A549 (cell line): ENCODE results near the gene TSPYL1. TPM values are rescaled to one million over a fixed set of nuclear protein-coding genes. Genes with fewer than 3 reads are reported as not detected.
A peak's percentile ranks its signal among the peaks of the same experiment; 100 is the strongest.
"Not testable (repeated sequence)": the region's sequence is repeated elsewhere in the genome, so short reads cannot be mapped to it uniquely, and the experiment has no call there.

Experiments used
- ATAC-seq, 2 experiments: fragments of 200-7000 bp in 1 of 2; fragments of >200 bp in 1 of 2; cut with Nextera tagmentation in 1 of 2; cut with Tn5 transposase in 1 of 2; 3 replicates each; pipeline versions ENCODE4 v1.8.0 to v1.9.1; 2018 to 2020; ENCODE audit warnings: mild to moderate bottlenecking in 1 of 2, moderate library complexity in 1 of 2
- CTCF ChIA-PET: fragments of 300-600 bp; sonication (Branson Sonifier 250); formaldehyde crosslinking; extraction: SDS; loops from one replicate; lab custom pipeline; 2021; ENCODE audit warnings: antibody characterized with exemption, inconsistent platforms; lab: Yijun Ruan, JAX
- POLR2A ChIA-PET: fragments of 350-600 bp; formaldehyde crosslinking; extraction: SDS; loops from one replicate; lab custom pipeline; 2021; ENCODE audit warnings: antibody characterized with exemption, inconsistent platforms; lab: Yijun Ruan, JAX
- DNase-seq, 2 experiments: peaks; one replicate each; pipeline versions ENCODE4 v3.0.0 to v3.0.0-alpha.2; 2011 to 2016; ENCODE audit warnings: low read depth in 1 of 2, low spot score in 1 of 2
- FAIRE-seq: peaks from 2 replicates; lab custom pipeline; 2011; peaks lifted over from hg19 to GRCh38; lab: Jason Lieb, UNC
- H3K27ac ChIP-seq, 2 experiments: fragments of >200 bp; sonication (Bioruptor Twin); formaldehyde crosslinking; 3 replicates each; pipeline ENCODE4 v1.5.1; 2016 to 2017
- H3K4me1 ChIP-seq: fragments of >200 bp; sonication (Bioruptor Twin); formaldehyde crosslinking; 3 replicates; pipeline ENCODE4 v1.6.1; 2016
- H3K4me2 ChIP-seq: fragments of >200 bp; sonication (Bioruptor Twin); formaldehyde crosslinking; 3 replicates; pipeline ENCODE4 v1.6.1; 2016
- H3K4me3 ChIP-seq: fragments of >200 bp; sonication (Bioruptor Twin); formaldehyde crosslinking; 3 replicates; pipeline ENCODE4 v1.5.1; 2016
- H3K9me3 ChIP-seq: fragments of >200 bp; sonication (Bioruptor Twin); formaldehyde crosslinking; 3 replicates; pipeline ENCODE4 v1.6.1; 2016
- CBX8 ChIP-seq: fragments of 200-600 bp; sonication (generic); IDR thresholded peaks from 2 replicates; pipeline ENCODE4 v1.6.1; 2016
- CHD2 ChIP-seq: fragments of 150-350 bp; IDR thresholded peaks from 2 replicates; pipeline ENCODE4 v1.6.1; 2014; ENCODE audit warnings: low read length; ENCODE audit not compliant: partially characterized antibody
- CHD4 ChIP-seq: fragments of 200-600 bp; sonication (generic); IDR thresholded peaks from 2 replicates; pipeline ENCODE4 v1.6.1; 2016; ENCODE audit warnings: antibody characterized with exemption, mild to moderate bottlenecking, borderline replicate concordance
- EP300 ChIP-seq, 2 experiments: fragments of >200 bp; sonication (Bioruptor Twin); formaldehyde crosslinking; IDR thresholded peaks; 2 replicates in 1 of 2; 3 replicates in 1 of 2; pipeline ENCODE4 v1.6.1; 2016 to 2017
- FOSL2 ChIP-seq, 2 experiments: fragments of 450-650 bp in 1 of 2; fragments of >200 bp in 1 of 2; sonication (Bioruptor Twin) in 1 of 2; formaldehyde crosslinking; IDR thresholded peaks; 2 replicates each; pipeline versions ENCODE4 v1.5.0 to v1.6.1; 2016 to 2020; ENCODE audit warnings: mild to moderate bottlenecking in 1 of 2, moderate library complexity in 1 of 2
- FOXS1 ChIP-seq: fragments of 250-450 bp; sonication (Bioruptor Pico); IDR thresholded peaks from 2 replicates; pipeline ENCODE4 v1.5.0; 2020; ENCODE audit warnings: mild to moderate bottlenecking, moderate library complexity
- GATA3 ChIP-seq: IDR thresholded peaks from 2 replicates; pipeline ENCODE4 v1.6.1; 2012; ENCODE audit warnings: borderline replicate concordance
- HES2 ChIP-seq: fragments of >200 bp; sonication (Bioruptor Twin); formaldehyde crosslinking; IDR thresholded peaks from 2 replicates; pipeline ENCODE4 v1.6.1; 2016
- HEYL ChIP-seq: fragments of 250-450 bp; sonication (Bioruptor Pico); IDR thresholded peaks from 2 replicates; pipeline ENCODE4 v1.8.0; 2021; ENCODE audit warnings: mild to moderate bottlenecking, moderate library complexity
- HMGXB4 ChIP-seq: fragments of 250-450 bp; sonication (Bioruptor Pico); IDR thresholded peaks from 2 replicates; pipeline ENCODE4 v1.5.0; 2021; ENCODE audit warnings: mild to moderate bottlenecking, moderate library complexity, borderline replicate concordance
- JUN ChIP-seq, 2 experiments: fragments of >200 bp; sonication (Bioruptor Twin); formaldehyde crosslinking; IDR thresholded peaks; 2 replicates in 1 of 2; 3 replicates in 1 of 2; pipeline ENCODE4 v1.6.1; 2016 to 2017
- KDM1A ChIP-seq: fragments of 200-600 bp; sonication (generic); IDR thresholded peaks from 2 replicates; pipeline ENCODE4 v1.6.1; 2016; ENCODE audit warnings: low read depth, mild to moderate bottlenecking
- KDM5A ChIP-seq: fragments of 200-600 bp; sonication (generic); IDR thresholded peaks from 2 replicates; pipeline ENCODE4 v1.6.1; 2016; ENCODE audit warnings: antibody characterized with exemption, mild to moderate bottlenecking
- MAFK ChIP-seq: fragments of 450-650 bp; IDR thresholded peaks from 2 replicates; pipeline ENCODE4 v1.6.1; 2014; ENCODE audit not compliant: partially characterized antibody
- MYC ChIP-seq: IDR thresholded peaks from 2 replicates; pipeline ENCODE4 v1.6.1; 2012; ENCODE audit warnings: mild to moderate bottlenecking, inconsistent platforms, low read length, improper control_type of control experiment, borderline replicate concordance
- NFE2L2 ChIP-seq: fragments of 150-350 bp; conservative IDR thresholded peaks from 2 replicates; pipeline ENCODE4 v1.6.1; 2014; ENCODE audit warnings: low read length
- NPAS2 ChIP-seq: fragments of 250-450 bp; sonication (Bioruptor Pico); IDR thresholded peaks from 2 replicates; pipeline ENCODE4 v1.8.0; 2022; ENCODE audit warnings: mild to moderate bottlenecking, moderate library complexity, borderline replicate concordance
- POLR2A ChIP-seq: IDR thresholded peaks from 2 replicates; pipeline ENCODE4 v1.6.1; 2012; ENCODE audit warnings: mild to moderate bottlenecking, low read length
- POLR2AphosphoS2 ChIP-seq: conservative IDR thresholded peaks from 2 replicates; pipeline ENCODE4 v1.6.1; 2012; ENCODE audit warnings: low read length, improper control_type of control experiment, inconsistent platforms
- RARB ChIP-seq: fragments of 250-450 bp; sonication (Bioruptor Pico); IDR thresholded peaks from 2 replicates; pipeline ENCODE4 v1.8.0; 2021; ENCODE audit warnings: mild to moderate bottlenecking, moderate library complexity
- RCOR1 ChIP-seq: fragments of 150-350 bp; IDR thresholded peaks from 2 replicates; pipeline ENCODE4 v1.6.1; 2014; ENCODE audit warnings: antibody characterized with exemption, low read length, low read depth
- RFX5 ChIP-seq: fragments of 450-650 bp; IDR thresholded peaks from 2 replicates; pipeline ENCODE4 v1.7.1; 2014; ENCODE audit warnings: antibody characterized with exemption, mild to moderate bottlenecking, moderate library complexity
- RNF2 ChIP-seq: fragments of 200-600 bp; sonication (generic); IDR thresholded peaks from 2 replicates; pipeline ENCODE4 v1.6.1; 2016; ENCODE audit warnings: low read depth, mild to moderate bottlenecking, antibody characterized with exemption, moderate library complexity, borderline replicate concordance
- SMC3 ChIP-seq: fragments of >200 bp; sonication (Bioruptor Twin); formaldehyde crosslinking; IDR thresholded peaks from 3 replicates; pipeline ENCODE4 v1.6.1; 2018; ENCODE audit warnings: inconsistent platforms
- SREBF2 ChIP-seq: fragments of 450-650 bp; IDR thresholded peaks from 2 replicates; pipeline ENCODE4 v1.6.1; 2014; ENCODE audit warnings: mild to moderate bottlenecking, moderate library complexity
- TP53 ChIP-seq: fragments of 250-450 bp; sonication (Bioruptor Pico); IDR thresholded peaks from 2 replicates; pipeline ENCODE4 v1.5.0; 2021; ENCODE audit warnings: mild to moderate bottlenecking, moderate library complexity
- ZC3H11A ChIP-seq: fragments of 450-650 bp; IDR thresholded peaks from 2 replicates; pipeline ENCODE4 v1.6.1; 2014; ENCODE audit warnings: antibody characterized with exemption, mild to moderate bottlenecking
- ZNF302 ChIP-seq: fragments of 250-450 bp; sonication (Bioruptor Pico); IDR thresholded peaks from 2 replicates; pipeline ENCODE4 v1.9.0; 2021; ENCODE audit warnings: inconsistent platforms, mild to moderate bottlenecking, moderate library complexity
- WGBS: methylation state at CpG from one replicate; pipeline ENCODE4 v1.1.6; 2017; ENCODE audit errors: missing lambda C conversion rate; 5-methylcytosine and 5-hydroxymethylcytosine counted together
- polyA plus RNA-seq, 4 experiments: library from polyadenylated mRNA; depleted of rRNA in 3 of 4; stranded (reverse); fragments of >200 nt; fragmentation: RNase III in 1 of 4; extraction: RNeasy Plus Mini Kit Qiagen cat#74134 plus additional on column Dnase treatment in 1 of 4; gene quantifications; 2 replicates in 3 of 4; 3 replicates in 1 of 4; pipeline ENCODE4 v1.2.3, GENCODE V29; 2011 to 2017
- TF ChIP-seq, protein P1 (sequence below): IDR thresholded peaks from 2 replicates; pipeline ENCODE4 v1.6.1; 2012

Gene TSPYL1
- polyA plus RNA-seq, 2 of the 4 experiments (the other 2 are of a cell fraction) = 31.8 to 32.5 TPM

DNA sequence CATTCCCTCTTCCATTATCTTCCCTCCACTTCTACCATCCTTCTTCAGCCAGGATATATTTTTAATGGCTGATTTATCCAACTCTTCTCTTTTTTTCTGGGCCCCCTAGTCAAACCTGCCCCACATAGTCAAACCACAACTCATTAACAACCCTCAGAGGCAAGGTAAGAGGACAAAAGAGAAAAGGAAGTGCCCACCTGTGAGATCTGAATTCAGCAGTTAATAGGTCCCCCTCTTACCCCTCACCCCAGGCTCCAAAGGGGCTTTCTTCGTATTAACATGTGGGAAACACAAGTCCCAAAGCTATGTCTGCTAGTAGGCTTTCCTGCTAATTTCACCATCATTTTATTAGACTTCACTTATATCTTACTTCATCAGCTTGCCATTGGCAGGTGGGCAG is 44.1 kb upstream of the TSPYL1 start:
- H3K4me2 ChIP-seq = no peak overlapping the region
- no peak overlapping the region for H3K4me3 ChIP-seq
- ATAC-seq = no peak
- ChIA-PET CTCF (interaction anchor here (1.4 kb wide), 1 partner anchor 36 kb away, joined by 3 read pairs; no protein-coding TSS in a partner anchor), POLR2A (no interaction called here)
- H3K4me1 ChIP-seq = no peaks in the 10 kb centered on the region
- no peak for DNase-seq
- no peak overlapping the region for H3K27ac ChIP-seq
- H3K9me3 ChIP-seq = no peaks in the 10 kb centered on the region
- no peak for FAIRE-seq
- TF ChIP-seq KDM1A (no peak), GATA3 (no peak), EP300 (IDR thresholded peaks at IDR 0.05) (no peak), RFX5 (no peak), MYC (no peak), RARB (CRISPR knock-in tag) (no peak), FOSL2 (IDR thresholded peaks at IDR 0.05) (no peak), FOSL2 (CRISPR knock-in tag; IDR thresholded peaks at IDR 0.05) (no peak), NPAS2 (CRISPR knock-in tag) (no peak), CHD2 (no peak), ZNF302 (no peak), ZC3H11A (no peak), HEYL (no peak), KDM5A (no peak), POLR2A (no peak)
- WGBS = 67% methylated on average over 1 of the region's 1 CpG

DNA sequence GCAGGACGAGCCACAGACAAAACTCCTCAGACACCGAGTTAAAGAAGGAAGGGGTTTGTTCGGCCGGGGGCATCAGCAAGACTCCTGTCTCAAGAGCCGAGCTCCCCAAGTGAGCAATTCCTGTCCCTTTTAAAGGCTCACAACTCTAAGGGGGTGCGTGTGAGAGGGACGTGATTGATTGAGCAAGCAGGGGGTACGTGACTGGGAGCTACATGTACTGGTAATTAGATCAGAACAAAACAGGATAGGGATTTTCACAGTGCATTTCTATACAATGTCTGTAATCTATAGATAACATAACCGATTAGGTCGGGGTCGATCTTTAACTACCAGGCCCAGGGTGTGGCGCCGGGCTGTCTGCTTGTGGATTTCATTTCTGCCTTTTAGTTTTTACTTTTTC is 42.2 kb upstream of the TSPYL1 start:
- ATAC-seq, POLR2A ChIA-PET, H3K27ac ChIP-seq, H3K4me3 ChIP-seq, H3K9me3 ChIP-seq, H3K4me2 ChIP-seq, H3K4me1 ChIP-seq, DNase-seq, FAIRE-seq, CTCF ChIA-PET: not testable (repeated sequence)
- WGBS = 82% methylated on average over 13 of the region's 13 CpGs

GRCh38 chr6:116316772-116317467 is 37.2 kb upstream of the TSPYL1 start:
- FAIRE-seq = no peak
- ChIA-PET POLR2A (no interaction called here), CTCF (no interaction called here)
- Histone ChIP-seq H3K4me2 (no peak overlapping the region), H3K4me3 (no peak overlapping the region), H3K9me3 (no peaks in the 10 kb centered on the region), H3K27ac (no peak overlapping the region), H3K4me1 (peaks cover 16% of the 10 kb centered on the region; the same call in 2 of the 3 replicates)
- TF ChIP-seq MAFK (peak; percentile 86), CHD4 (no peak)
- DNase-seq = no peak
- WGBS = 89% methylated on average over 2 of the region's 2 CpGs
- no peak for ATAC-seq

GRCh38 chr6:116314878-116315277 is 35.1 kb upstream of the TSPYL1 start:
- FAIRE-seq (no peak), DNase-seq (no peak), ATAC-seq (no peak)
- Histone ChIP-seq H3K9me3 (no peaks in the 10 kb centered on the region), H3K27ac (peak overlapping the region; percentile 24 to 52; a peak in 4 of 6 replicates), H3K4me2 (peak overlapping the region; percentile 46), H3K4me3 (no peak overlapping the region), H3K4me1 (peaks cover 16% of the 10 kb centered on the region; the same call in 2 of the 3 replicates)
- TF ChIP-seq HES2 (no peak), NFE2L2 (no peak), POLR2AphosphoS2 (no peak), CHD2 (no peak), CHD4 (no peak), FOXS1 (CRISPR knock-in tag) (no peak), RNF2 (no peak), RFX5 (no peak), FOSL2 (IDR thresholded peaks at IDR 0.05) (no peak), FOSL2 (CRISPR knock-in tag; IDR thresholded peaks at IDR 0.05) (no peak), CBX8 (no peak), MYC (no peak), RCOR1 (no peak), HMGXB4 (no peak), JUN (IDR thresholded peaks at IDR 0.05) (no peak), SMC3 (no peak), SREBF2 (no peak), TP53 (CRISPR knock-in tag) (no peak)
- TF ChIP-seq, protein P1, sequence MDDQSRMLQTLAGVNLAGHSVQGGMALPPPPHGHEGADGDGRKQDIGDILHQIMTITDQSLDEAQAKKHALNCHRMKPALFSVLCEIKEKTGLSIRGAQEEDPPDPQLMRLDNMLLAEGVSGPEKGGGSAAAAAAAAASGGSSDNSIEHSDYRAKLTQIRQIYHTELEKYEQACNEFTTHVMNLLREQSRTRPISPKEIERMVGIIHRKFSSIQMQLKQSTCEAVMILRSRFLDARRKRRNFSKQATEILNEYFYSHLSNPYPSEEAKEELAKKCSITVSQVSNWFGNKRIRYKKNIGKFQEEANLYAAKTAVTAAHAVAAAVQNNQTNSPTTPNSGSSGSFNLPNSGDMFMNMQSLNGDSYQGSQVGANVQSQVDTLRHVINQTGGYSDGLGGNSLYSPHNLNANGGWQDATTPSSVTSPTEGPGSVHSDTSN = no peak
- ChIA-PET CTCF (no interaction called here), POLR2A (no interaction called here)
